T-helper 1 cell treated with Interleukin-12 subunit alpha and Interleukin-12 subunit beta and Interleukin-4 antibody, amounts not matched to agents 30 μg/mL and 1 μg/mL, for 36 hours (primary cell): ENCODE results near the gene KCNE4.
"Not testable (repeated sequence)": the region's sequence is repeated elsewhere in the genome, so short reads cannot be mapped to it uniquely, and the experiment has no call there.

Experiments used
- H3K27ac Mint-ChIP-seq: one replicate; pipeline ENCODE4 v1.8.0; 2021; ENCODE audit warnings: mild to moderate bottlenecking, mixed read lengths
- H3K27me3 Mint-ChIP-seq: one replicate; pipeline ENCODE4 v1.8.0; 2021; ENCODE audit warnings: low read depth, mixed read lengths
- H3K36me3 Mint-ChIP-seq: one replicate; pipeline ENCODE4 v1.8.0; 2021; ENCODE audit warnings: low read depth, mixed read lengths
- H3K4me1 Mint-ChIP-seq: one replicate; pipeline ENCODE4 v1.8.0; 2021; ENCODE audit warnings: low read depth, mixed read lengths
- H3K4me3 Mint-ChIP-seq: one replicate; pipeline ENCODE4 v1.8.0; 2021; ENCODE audit warnings: mild to moderate bottlenecking, moderate library complexity, mixed read lengths
- H3K9me3 Mint-ChIP-seq: one replicate; pipeline ENCODE4 v1.8.0; 2021; ENCODE audit warnings: mixed read lengths

Gene KCNE4

GRCh38 chr2:223060201-223060825 lies 8.3 kb downstream of the KCNE4 start:
- Mint-ChIP-seq H3K9me3 (no peaks in the 10 kb centered on the region), H3K4me1 (no peaks in the 10 kb centered on the region), H3K4me3 (no peak overlapping the region), H3K27me3 (no peaks in the 10 kb centered on the region), H3K36me3 (no peaks in the 10 kb centered on the region), H3K27ac (no peak overlapping the region)

DNA sequence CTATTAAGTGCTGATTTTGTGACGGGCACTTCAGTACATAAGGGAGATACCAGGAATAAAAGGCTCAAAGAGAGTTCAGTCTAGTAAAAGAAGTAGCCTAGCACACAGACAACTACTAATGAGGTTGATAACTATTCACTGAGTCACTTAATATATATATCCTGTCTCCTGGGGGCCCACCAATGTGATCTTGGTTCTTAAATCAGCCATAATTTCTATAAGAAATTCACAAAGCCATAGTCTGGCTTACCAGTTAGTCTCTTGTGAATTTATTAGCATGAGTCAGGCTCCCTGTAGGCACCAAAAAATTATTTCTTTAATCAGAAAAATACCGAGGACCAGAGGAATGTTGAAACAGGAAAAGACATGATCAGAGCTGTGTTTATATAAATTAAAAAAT lies 10.4 kb downstream of the KCNE4 start:
- H3K27me3 Mint-ChIP-seq, result no peaks in the 10 kb centered on the region
- H3K36me3 Mint-ChIP-seq, result no peaks in the 10 kb centered on the region
- H3K4me3 Mint-ChIP-seq, result no peak overlapping the region
- H3K4me1 Mint-ChIP-seq, result no peaks in the 10 kb centered on the region
- no peaks in the 10 kb centered on the region for H3K9me3 Mint-ChIP-seq
- H3K27ac Mint-ChIP-seq, result no peak overlapping the region

DNA sequence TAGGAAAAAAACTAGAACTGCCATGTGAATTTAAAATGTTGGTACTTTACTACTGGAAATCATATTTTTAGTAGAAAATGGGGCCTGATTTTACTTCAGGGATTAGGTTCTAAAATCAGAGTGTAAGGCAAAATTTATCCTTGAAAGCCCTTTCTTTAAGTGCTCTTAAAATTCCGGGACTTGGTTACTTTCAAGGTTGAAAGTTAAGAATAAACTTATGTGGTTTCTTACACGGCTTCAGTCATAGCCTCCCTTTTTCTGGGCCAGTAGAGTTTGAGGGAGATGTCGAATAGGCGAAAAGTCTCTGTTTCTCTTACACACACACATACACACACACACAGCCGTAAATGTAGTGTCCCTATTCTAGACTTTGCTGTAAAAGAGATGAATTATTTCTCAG lies 13.1 kb downstream of the KCNE4 start:
- no peaks in the 10 kb centered on the region for H3K27me3 Mint-ChIP-seq
- H3K27ac Mint-ChIP-seq, result no peak overlapping the region
- no peaks in the 10 kb centered on the region for H3K9me3 Mint-ChIP-seq
- H3K36me3 Mint-ChIP-seq, result no peaks in the 10 kb centered on the region
- no peak overlapping the region for H3K4me3 Mint-ChIP-seq
- no peaks in the 10 kb centered on the region for H3K4me1 Mint-ChIP-seq

DNA sequence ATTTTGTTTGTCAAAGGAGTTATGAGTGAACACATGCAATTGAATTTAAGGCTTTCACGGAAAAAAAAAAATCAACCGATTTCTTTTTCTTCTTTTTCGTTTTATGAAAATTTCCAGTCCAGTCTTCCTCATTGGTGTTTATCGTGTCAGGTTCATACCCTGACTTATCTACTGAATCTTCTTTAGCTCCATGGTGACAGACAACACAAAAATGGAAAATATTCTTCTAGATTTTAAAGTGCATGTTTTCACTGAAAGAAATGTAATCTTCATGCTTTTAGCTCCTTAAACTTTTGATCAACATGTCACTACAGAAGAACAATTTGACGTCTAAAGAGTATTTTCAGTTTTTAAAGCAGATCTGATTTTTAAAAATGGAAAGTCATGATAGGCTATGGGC lies 14.7 kb downstream of the KCNE4 start:
- H3K4me3 Mint-ChIP-seq, result no peak overlapping the region
- H3K9me3 Mint-ChIP-seq, result no peaks in the 10 kb centered on the region
- H3K27me3 Mint-ChIP-seq, result no peaks in the 10 kb centered on the region
- no peak overlapping the region for H3K27ac Mint-ChIP-seq
- no peaks in the 10 kb centered on the region for H3K4me1 Mint-ChIP-seq
- H3K36me3 Mint-ChIP-seq, result no peaks in the 10 kb centered on the region

DNA sequence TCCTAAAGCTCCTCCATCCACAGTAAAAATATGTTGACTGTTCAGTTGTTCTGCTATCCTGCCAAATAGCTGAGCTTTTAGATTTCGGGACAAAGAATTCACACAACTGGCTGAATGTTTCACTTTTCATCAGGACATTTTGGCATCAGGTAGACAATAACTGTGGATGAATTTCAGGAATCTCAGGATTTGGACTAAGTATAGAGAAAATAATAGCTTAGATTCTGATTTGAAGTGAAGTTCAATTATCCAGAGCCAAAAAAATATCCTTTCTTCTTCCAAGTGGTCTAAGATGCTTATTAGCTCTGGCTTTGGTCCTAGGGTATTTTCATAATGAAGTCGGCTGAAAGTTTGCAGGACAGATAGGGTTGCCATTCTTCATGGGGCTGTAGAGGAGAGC lies 16.1 kb downstream of the KCNE4 start:
- no peaks in the 10 kb centered on the region for H3K4me1 Mint-ChIP-seq
- no peaks in the 10 kb centered on the region for H3K36me3 Mint-ChIP-seq
- no peaks in the 10 kb centered on the region for H3K27me3 Mint-ChIP-seq
- H3K4me3 Mint-ChIP-seq, result no peak overlapping the region
- no peaks in the 10 kb centered on the region for H3K9me3 Mint-ChIP-seq
- no peak overlapping the region for H3K27ac Mint-ChIP-seq

GRCh38 chr2:223069465-223069864 lies 17.5 kb downstream of the KCNE4 start:
- H3K27ac Mint-ChIP-seq, result no peak overlapping the region
- H3K27me3 Mint-ChIP-seq, result no peaks in the 10 kb centered on the region
- H3K9me3 Mint-ChIP-seq, result no peaks in the 10 kb centered on the region
- H3K36me3 Mint-ChIP-seq, result no peaks in the 10 kb centered on the region
- H3K4me1 Mint-ChIP-seq, result no peaks in the 10 kb centered on the region
- no peak overlapping the region for H3K4me3 Mint-ChIP-seq

DNA sequence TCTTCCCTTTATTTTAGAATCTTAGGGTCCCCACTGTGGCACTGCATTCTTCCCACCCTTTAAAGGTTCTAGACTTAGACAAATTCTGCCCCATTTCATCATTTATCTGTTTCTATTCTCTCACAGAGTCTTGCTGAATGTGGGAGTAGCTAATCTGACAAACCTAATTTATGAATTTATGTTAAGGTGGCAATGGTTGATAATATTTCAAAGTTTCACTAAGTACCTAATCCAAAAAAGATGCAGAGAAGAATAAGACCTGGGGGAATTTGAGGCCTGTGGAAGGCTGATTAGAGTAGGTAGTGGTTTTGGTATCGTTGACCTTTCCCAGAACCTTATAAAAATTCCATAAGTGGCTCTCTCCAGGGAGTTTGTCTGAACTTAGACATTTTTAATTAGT lies 18.0 kb downstream of the KCNE4 start:
- no peak overlapping the region for H3K4me3 Mint-ChIP-seq
- H3K27me3 Mint-ChIP-seq, result no peaks in the 10 kb centered on the region
- no peak overlapping the region for H3K27ac Mint-ChIP-seq
- no peaks in the 10 kb centered on the region for H3K9me3 Mint-ChIP-seq
- no peaks in the 10 kb centered on the region for H3K36me3 Mint-ChIP-seq
- no peaks in the 10 kb centered on the region for H3K4me1 Mint-ChIP-seq

DNA sequence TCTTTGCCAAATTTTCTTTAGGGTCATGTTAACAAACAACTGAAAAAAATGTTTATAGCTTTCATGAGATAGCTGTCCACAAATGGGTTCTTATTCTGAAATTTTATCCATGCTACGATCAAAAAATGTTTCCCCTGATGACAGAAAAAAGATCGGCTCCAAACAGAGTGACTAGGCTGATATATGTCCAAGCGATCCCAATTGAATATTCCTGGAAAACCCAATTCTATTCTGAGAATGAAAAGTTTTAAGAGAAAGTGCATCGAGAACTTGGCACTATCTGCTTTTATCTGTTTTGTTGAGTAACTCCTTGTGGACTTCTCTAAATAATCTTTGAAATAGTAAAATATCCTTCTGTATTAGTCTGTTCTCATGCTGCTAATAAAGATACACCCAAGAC lies 19.1 kb downstream of the KCNE4 start:
- no peaks in the 10 kb centered on the region for H3K4me1 Mint-ChIP-seq
- H3K9me3 Mint-ChIP-seq, result no peaks in the 10 kb centered on the region
- H3K4me3 Mint-ChIP-seq, result no peak overlapping the region
- no peaks in the 10 kb centered on the region for H3K27me3 Mint-ChIP-seq
- H3K36me3 Mint-ChIP-seq, result no peaks in the 10 kb centered on the region
- no peak overlapping the region for H3K27ac Mint-ChIP-seq

DNA sequence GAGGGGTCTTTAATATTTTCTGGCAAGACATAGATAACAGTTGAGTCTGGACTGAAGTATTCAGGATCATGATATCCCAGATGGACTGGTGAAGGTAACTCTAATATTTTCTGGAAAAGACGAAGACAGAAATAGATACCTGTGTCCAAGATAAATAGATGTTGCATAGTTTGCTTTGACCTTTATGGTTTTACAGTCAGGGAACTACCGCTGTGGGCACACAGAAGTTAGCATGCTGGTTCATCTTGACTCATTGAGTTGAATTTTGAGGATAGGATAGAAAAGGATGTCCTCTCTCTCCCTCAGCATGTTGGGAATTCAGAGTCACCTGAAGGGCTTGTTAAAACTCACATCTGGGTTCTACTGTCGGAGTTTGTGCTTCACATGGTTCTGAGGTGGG lies 20.8 kb downstream of the KCNE4 start:
- Mint-ChIP-seq H3K36me3 (no peaks in the 10 kb centered on the region), H3K27me3 (no peaks in the 10 kb centered on the region), H3K4me3 (no peak overlapping the region), H3K27ac (no peak overlapping the region), H3K9me3 (no peaks in the 10 kb centered on the region), H3K4me1 (no peaks in the 10 kb centered on the region)

DNA sequence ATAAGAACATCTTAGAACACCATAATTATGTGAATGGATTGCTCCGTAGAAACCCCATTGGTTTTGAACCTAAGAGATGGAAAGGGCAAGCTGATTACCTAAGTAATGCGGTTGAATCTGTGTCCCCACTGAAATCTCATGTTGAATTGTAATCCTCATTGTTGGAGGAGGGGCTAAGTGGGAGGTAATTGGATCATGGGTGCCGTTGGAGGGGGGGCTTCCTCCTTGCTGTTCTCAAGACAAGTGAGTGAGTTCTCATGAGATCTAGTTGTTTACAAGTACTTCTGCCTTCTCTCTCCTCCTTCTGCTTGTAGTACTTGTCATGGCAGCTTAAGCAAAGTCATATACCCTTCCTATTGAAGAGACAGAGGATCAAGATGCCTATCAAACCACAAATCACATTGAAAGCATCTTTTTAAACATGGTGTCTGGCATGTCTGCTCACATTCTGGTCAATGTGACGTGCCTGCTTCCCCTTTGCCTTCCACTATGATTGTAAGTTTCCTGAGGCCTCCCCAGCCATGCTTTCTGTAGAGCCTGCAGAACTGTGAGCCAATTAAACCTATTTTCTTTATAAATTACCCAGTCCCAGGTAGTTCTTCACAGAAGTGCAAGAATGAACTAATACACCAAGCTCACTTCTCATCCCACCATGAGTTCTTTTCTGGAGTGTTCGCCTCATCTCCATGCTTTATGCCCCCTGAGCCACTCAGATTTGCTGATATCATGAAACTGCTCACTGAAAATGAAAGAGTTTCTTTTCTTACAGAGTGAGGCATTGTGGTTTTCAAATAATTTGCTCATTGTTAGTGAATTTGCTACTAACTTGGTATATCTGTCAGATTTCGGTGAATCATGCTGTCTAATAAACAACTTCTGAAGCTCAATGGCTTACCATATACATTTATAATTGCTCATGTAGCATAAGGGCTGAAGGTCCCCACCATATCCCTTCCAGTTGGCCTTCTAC lies 23.6 kb downstream of the KCNE4 start:
- Mint-ChIP-seq H3K4me3 (no peak overlapping the region), H3K36me3 (no peaks in the 10 kb centered on the region), H3K27ac (no peak overlapping the region), H3K4me1 (no peaks in the 10 kb centered on the region), H3K9me3 (no peaks in the 10 kb centered on the region), H3K27me3 (no peaks in the 10 kb centered on the region)

DNA sequence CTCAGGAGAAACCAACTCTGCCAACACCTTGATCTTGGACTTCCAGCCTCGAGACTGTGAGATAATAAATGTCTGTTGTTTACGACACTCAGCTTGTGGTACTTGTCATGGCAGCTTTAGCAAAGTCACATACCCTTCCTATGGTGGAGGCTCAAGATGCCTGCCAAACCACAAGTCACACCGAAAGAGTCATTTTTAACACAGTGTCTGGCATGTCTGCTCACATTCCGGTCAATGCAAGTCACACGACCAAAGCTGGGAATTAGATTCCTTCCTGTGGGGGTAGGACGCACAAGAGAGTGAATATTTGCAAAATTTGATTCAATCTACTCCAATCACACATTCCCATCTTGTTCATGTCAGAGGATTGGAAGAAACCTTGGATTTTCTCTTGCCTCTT lies 24.6 kb downstream of the KCNE4 start:
- H3K9me3 Mint-ChIP-seq, result no peaks in the 10 kb centered on the region
- H3K27ac Mint-ChIP-seq, result no peak overlapping the region
- H3K4me3 Mint-ChIP-seq, result no peak overlapping the region
- no peaks in the 10 kb centered on the region for H3K27me3 Mint-ChIP-seq
- H3K4me1 Mint-ChIP-seq, result no peaks in the 10 kb centered on the region
- no peaks in the 10 kb centered on the region for H3K36me3 Mint-ChIP-seq

- no peaks in the 10 kb centered on the region for H3K4me1 Mint-ChIP-seq
- H3K27ac Mint-ChIP-seq, result no peak overlapping the region
- no peak overlapping the region for H3K4me3 Mint-ChIP-seq
- H3K36me3 Mint-ChIP-seq, result no peaks in the 10 kb centered on the region
- H3K9me3 Mint-ChIP-seq, result no peaks in the 10 kb centered on the region
- no peaks in the 10 kb centered on the region for H3K27me3 Mint-ChIP-seq
These were observed 26.5 kb downstream of the KCNE4 start for GRCh38 chr2:223078482-223078881.

- Mint-ChIP-seq H3K27ac (no peak overlapping the region), H3K4me3 (no peak overlapping the region), H3K27me3 (no peaks in the 10 kb centered on the region), H3K4me1 (no peaks in the 10 kb centered on the region), H3K9me3 (no peaks in the 10 kb centered on the region), H3K36me3 (no peaks in the 10 kb centered on the region)
These were observed 27.4 kb downstream of the KCNE4 start for GRCh38 chr2:223079378-223079777.

DNA sequence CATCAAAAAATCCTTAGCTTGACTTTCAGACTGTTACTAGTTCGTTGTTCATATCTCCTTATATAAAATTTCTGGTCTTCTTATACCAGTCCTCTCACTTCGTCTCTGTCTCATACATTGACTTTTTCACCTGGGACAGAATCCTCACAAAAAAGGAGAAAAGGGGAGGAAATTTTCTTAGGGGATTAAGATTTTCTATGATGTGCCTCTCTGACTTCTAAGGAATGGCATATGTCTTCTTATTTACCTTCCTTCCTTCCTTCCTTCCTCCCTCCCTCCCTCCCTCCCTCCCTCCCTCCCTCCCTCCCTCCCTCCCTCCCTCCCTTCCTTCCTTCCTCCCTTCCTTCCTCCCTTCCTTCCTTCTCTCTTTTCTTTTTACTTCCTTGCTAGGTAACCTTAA lies 27.9 kb downstream of the KCNE4 start:
- Mint-ChIP-seq H3K4me1 (no peaks in the 10 kb centered on the region), H3K9me3 (no peaks in the 10 kb centered on the region), H3K36me3 (no peaks in the 10 kb centered on the region), H3K27me3 (no peaks in the 10 kb centered on the region), H3K27ac (no peak overlapping the region), H3K4me3 (no peak overlapping the region)

- H3K4me3 Mint-ChIP-seq, H3K36me3 Mint-ChIP-seq, H3K27ac Mint-ChIP-seq, H3K4me1 Mint-ChIP-seq, H3K9me3 Mint-ChIP-seq, H3K27me3 Mint-ChIP-seq: not testable (repeated sequence)
These were observed 28.9 kb downstream of the KCNE4 start for GRCh38 chr2:223080790-223081360.
